SK-MEL-5 (cell line): ENCODE measurements around the gene PDHA2. TPM values are rescaled to one million over a fixed set of nuclear protein-coding genes. Genes with fewer than 3 reads are reported as not detected.
A peak's percentile ranks its signal among the peaks of the same experiment; 100 is the strongest.
"Not testable (repeated sequence)": the region's sequence is repeated elsewhere in the genome, so short reads cannot be mapped to it uniquely, and the experiment has no call there.

Source experiments
- DNase-seq: peaks from one replicate; pipeline ENCODE4 v3.0.0-alpha.2; 2016; ENCODE audit warnings: low read depth, low spot score
- in situ Hi-C: cut with HindIII; loops from 2 replicates; pipeline ENCODE4 v1.10.0; 2016; ENCODE audit warnings: low sequenced_read_pairs, high pct_unique_total_duplicates, low pct_unique_long_range_greater_than_20kb
- polyA plus RNA-seq, 2 experiments: library from polyadenylated mRNA; depleted of rRNA; stranded (reverse); fragments of >200 nt; gene quantifications; 2 replicates each; pipeline ENCODE4 v1.2.3, GENCODE V29; 2015
- total RNA-seq: library from RNA; depleted of rRNA; stranded (reverse); fragments of >200 nt; shearing (Covaris generic); gene quantifications from 2 replicates; pipeline ENCODE4 v1.2.3, GENCODE V29; 2014; rRNA removed

PDHA2 gene
- total RNA-seq = not detected in 2 replicates
- polyA plus RNA-seq (2015; cell fraction: cytosol; rRNA removed) = not detected in 2 replicates
- polyA plus RNA-seq (2015; cell fraction: nucleus; rRNA removed) = not detected in 2 replicates

GRCh38 chr4:95839891-95840290 is at the start of gene PDHA2:
Gene PDHA2, plus strand, starts transcription at chr4:95840093. Its CDS starts 58 bp downstream, at chr4:95840151.
- no peak for DNase-seq
- in situ Hi-C loops = no loop called here

DNA sequence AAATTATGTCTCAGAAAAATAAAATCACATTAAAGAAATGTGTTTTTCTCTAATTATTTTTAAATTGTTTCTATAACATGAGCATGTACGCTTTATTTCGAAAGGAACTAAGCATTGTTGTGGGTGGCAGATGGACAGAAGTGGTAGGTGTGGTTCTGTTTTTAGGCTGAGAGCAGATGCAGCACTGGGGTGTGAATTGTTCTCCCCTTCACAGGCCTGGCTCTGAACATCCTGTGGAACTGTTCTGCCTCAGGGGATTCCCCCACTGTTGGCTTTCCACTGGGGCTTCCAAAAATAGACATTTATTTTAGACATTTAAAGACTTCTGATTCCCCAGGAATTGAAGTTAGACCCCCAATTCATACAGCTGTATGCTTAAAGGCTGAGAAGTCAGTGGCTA is 41.9 kb upstream of the PDHA2 start:
- in situ Hi-C loops = no loop called here
- DNase-seq = no peak

DNA sequence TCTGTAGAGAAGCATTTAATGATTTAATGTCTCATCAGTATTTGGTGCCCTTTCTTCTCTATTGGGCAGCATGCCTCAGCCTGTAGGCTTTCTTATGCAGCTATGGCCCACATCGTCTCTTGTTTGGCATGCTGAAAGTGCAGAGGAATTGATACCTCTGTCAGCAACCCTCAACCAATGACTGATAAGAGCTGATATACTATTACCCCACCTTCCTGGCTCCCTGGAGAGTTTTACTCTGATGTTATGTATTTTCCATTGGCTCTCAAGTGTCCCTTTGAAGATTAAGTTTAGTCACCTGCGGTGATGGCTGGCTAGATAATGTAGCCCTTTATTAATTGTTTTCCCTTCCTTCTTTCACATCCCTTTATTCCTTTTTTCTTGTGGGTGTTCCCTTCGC is 41.2 kb upstream of the PDHA2 start:
- DNase-seq = no peak

GRCh38 chr4:95821867-95822266 is 18.0 kb upstream of the PDHA2 start:
- no peak for DNase-seq
- in situ Hi-C loops = no loop called here

More for the DNA sequence above, 41.2 kb upstream of the PDHA2 start:
- in situ Hi-C loops = no loop called here

DNA sequence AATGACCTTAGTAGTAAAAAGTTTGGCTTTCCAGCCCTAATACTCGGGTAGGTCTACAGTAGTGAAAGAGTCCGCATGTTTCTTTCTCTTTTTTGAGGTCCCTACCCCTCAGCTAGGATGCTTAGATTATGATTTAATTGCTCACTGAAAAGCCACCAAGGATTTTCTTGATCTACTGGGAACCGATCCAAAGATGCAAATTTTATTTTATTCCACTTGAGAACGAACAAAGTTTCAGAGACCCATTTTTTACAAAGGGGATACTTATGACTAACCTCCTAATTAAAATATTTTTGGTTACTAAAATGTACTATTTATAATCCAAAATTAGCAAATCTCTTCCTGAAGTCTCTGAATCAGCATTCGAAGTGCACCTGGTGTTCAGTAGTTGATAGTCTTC is 14.3 kb upstream of the PDHA2 start:
- no peak for DNase-seq
- in situ Hi-C loops = no loop called here

- in situ Hi-C loops = no loop called here
- no peak for DNase-seq
Observed at GRCh38 chr4:95830651-95831050, 9.2 kb upstream of the PDHA2 start.

GRCh38 chr4:95831166-95831565 is 8.7 kb upstream of the PDHA2 start:
- DNase-seq = no peak
- in situ Hi-C loops = no loop called here

DNA sequence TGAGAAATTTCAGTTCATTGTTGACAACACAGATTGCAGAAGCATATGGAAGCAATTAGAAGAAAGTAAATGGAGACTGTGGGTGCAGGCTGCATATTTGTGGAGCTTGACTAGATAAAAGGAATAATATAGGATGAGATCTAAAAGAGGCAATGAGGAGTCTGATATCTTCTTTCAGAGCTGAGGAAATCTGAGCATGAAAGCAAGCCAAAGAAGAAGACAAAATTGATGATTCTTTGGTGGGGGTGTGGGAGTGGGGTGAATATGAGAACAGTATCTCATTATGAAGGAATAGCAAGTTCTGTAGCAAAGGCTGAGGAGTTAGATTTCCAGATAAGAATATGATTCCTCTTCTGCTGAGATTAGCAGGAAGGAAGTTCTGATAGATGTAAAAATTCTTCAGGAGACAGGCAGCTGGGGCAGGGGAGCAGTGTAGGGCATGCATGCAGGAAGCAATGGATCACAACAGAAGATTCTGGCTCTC is 6.1 kb upstream of the PDHA2 start:
- DNase-seq = no peak
- in situ Hi-C loops = no loop called here

GRCh38 chr4:95835672-95836071 is 4.2 kb upstream of the PDHA2 start:
- DNase-seq = peak; percentile 52
- in situ Hi-C loops = no loop called here

DNA sequence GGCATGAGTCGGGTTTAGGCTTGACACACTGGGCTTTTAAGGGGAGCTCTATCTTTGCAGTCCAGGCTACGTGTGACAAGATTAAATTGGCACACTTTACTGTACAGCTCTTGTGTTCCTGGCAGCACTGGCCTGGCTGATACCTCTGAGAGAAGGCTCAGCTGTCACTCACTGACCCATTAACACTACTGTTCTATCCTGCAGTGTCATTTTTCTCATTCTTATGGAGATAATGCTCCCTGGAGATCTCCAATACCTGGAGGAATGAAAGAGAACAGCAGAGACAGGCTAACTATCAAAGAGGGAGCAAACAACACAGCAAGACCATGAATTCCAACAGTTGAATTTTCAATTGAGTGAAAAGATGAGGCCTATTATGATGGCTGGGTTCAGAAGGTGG is 1.7 kb upstream of the PDHA2 start:
- DNase-seq = no peak
- in situ Hi-C loops = no loop called here

GRCh38 chr4:95847908-95848460 is 8.1 kb downstream of the PDHA2 start:
- DNase-seq = no peak
- in situ Hi-C loops = no loop called here

- no peak for DNase-seq
- in situ Hi-C loops = no loop called here
Observed at GRCh38 chr4:95850161-95850560, 10.3 kb downstream of the PDHA2 start.

- DNase-seq = no peak
- in situ Hi-C loops = no loop called here
Observed at GRCh38 chr4:95857761-95858160, 17.9 kb downstream of the PDHA2 start.

DNA sequence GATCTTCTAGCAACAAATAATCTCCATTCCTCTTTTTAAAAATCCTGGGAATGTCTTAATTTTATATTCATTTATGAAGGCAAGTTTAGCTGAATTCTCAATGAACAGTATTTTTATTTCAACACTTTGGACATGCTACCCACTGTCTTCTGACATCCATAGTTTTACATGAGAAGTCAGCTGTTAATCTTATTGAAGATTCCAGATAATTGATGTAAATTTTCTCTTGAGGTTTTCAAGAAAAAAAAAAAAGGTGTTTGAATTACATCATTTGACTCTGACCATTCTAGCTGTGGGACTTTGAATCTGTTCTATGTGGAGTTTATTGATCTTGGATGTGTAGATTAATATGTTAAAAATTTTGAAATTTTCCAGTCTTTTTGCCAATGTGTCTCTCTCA is 28.0 kb downstream of the PDHA2 start:
- DNase-seq = peak; percentile 1
- in situ Hi-C loops = no loop called here

DNA sequence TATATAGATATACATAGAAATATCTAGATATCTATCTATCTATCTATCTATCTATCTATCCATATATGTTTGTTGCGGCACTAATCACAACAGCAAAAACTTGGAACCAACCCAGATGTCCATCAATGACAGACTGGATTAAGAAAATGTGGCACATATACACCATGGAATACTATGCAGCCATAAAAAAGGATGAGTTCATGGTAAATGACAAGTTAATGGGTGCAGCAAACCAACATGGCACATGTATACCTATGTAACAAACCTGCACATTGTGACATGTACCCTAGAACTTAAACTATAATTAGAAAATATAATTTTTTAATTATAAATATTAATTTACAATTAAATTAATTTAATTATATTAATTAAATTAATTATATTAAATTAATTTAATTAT is 29.5 kb downstream of the PDHA2 start:
- DNase-seq, in situ Hi-C loops: not testable (repeated sequence)

GRCh38 chr4:95869961-95870500 is 30.1 kb downstream of the PDHA2 start:
- no peak for DNase-seq
- in situ Hi-C loops = no loop called here

- no peak for DNase-seq
- in situ Hi-C loops = no loop called here
Observed at GRCh38 chr4:95877636-95878035, 37.7 kb downstream of the PDHA2 start.

DNA sequence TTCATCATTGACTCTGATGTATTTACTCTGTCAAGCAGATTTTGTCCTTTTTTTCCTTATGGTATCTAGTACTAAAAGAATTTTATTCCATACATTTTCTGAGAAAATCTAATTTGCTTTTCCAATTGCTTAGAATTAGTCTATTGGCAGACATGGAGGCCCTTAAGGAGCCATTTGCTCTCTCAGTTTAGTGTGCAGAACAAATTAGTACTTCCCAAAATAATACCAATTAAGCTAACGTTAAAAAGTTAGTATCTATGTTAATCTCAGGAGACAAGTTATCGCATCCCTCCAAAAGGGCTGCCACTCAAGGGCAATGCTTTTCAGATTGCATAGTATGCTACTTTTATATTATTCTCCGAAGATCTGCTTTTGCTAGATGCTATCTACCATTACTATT is 47.7 kb downstream of the PDHA2 start:
- in situ Hi-C loops = no loop called here
- no peak for DNase-seq

GRCh38 chr4:95889662-95890061 is 49.8 kb downstream of the PDHA2 start:
- in situ Hi-C loops = no loop called here
- DNase-seq = no peak
